ENCODE measurements around the gene TPD52L1.

The TPD52L1 gene

DNA sequence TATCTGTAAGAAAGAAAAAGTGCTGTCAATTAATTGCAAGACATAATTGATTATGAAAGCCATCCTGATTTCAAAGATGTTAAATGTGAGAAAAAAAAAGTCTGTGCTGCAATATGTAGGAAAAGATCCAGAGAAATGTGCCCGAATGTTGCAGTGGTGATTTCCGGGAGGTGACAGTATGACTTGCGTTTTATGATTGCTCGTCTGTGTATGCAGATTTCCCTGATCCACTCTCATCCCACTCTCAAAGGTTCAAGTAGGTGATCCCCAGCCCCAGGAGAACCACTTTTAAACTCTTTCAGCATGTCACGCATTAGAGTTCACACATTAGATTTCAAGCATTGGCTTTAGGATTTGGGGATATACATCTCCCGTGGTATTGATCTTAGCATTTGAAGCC is 57.8 kb downstream of the TPD52L1 start:
- TF ChIP-seq, protein P1, sequence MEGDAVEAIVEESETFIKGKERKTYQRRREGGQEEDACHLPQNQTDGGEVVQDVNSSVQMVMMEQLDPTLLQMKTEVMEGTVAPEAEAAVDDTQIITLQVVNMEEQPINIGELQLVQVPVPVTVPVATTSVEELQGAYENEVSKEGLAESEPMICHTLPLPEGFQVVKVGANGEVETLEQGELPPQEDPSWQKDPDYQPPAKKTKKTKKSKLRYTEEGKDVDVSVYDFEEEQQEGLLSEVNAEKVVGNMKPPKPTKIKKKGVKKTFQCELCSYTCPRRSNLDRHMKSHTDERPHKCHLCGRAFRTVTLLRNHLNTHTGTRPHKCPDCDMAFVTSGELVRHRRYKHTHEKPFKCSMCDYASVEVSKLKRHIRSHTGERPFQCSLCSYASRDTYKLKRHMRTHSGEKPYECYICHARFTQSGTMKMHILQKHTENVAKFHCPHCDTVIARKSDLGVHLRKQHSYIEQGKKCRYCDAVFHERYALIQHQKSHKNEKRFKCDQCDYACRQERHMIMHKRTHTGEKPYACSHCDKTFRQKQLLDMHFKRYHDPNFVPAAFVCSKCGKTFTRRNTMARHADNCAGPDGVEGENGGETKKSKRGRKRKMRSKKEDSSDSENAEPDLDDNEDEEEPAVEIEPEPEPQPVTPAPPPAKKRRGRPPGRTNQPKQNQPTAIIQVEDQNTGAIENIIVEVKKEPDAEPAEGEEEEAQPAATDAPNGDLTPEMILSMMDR (IDR thresholded peaks at IDR 0.05) = no peak

DNA sequence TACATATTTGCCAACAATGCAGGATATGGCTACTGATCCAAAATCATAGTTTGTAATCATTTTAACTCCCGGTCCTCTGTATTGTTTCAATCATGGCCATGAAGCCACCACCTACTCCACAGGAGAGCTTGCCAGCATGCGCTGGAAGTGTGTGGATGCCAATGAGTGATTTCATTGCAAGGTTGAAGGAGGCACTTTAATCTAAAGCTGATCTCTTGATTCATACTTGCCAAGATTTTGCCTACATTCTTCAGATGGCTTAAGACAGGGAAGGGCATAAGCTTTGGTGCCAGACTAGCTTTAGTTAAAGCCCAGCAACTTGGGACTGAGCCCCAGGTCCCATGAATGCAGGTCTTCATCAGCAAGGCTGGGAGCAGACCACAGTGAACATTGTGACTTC is 58.8 kb downstream of the TPD52L1 start:
- TF ChIP-seq, protein P1 (IDR thresholded peaks at IDR 0.05) = no peak

DNA sequence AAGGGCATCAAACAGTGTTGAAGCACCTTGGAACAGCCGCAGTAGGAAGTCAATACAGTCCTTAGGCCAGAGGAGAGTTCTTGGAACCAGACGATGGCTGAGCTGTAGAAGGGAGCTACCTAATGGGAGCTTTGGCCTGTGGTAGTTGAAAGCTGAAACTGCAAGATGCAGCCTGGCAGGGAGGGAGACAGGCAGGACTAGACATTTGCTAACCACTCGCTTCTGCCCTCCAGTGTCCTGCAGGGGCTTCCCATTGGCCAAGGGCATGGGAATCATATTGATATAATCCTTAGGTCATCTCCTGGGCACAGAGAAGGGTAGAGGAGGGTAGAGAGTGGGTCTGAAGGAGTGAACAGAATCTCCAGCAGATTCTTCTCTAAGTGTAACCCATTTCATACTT is 60.4 kb downstream of the TPD52L1 start:
- TF ChIP-seq, protein P1 (IDR thresholded peaks at IDR 0.05) = no peak

DNA sequence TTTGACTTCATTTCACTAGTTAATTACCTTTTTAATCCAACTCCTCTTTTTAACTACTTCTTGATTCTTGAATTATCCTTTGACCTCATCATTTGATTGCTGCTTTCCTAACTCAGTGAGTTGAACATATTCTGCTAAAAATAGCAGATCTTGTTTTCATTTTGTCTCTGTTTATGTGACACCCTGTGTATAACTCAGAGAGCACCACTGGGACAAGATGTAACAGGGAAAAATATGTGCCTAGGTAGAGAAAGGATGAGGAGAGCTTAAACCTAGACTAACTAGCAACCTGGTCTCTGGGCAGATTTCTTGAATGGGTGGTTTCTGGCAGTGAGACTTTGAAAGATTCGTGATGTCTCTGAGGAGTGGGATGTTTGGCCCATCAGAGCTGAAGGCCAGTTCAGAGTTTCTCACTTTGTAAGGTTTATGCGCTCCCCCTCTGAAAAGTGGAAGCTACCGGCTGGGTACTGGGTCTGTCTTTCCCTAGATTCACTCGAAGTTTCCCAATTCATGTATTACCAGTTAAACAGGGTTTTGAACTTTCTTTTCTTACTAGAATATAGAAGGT is 61.8 kb downstream of the TPD52L1 start:
- TF ChIP-seq, protein P1 (IDR thresholded peaks at IDR 0.05) = no peak

DNA sequence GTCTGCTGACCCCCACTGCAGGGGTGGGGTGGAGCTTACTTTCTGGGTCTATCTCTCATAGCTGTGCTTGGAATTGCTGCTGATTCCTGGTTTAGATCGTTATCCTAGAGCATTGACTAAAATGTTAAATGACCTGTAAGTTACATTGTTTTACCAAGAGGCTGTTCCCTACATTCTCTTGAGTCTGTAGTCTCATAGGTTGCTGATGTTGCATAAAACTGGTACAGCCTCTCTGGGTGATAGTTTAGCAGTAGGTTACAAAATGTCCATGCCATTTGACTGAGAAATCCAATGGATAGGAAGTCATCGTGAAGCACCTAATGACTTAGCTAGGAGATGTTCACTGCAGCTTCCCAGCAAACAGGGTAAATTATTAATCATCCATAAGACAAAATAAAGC is 62.4 kb downstream of the TPD52L1 start:
- TF ChIP-seq, protein P1 (IDR thresholded peaks at IDR 0.05) = no peak

DNA sequence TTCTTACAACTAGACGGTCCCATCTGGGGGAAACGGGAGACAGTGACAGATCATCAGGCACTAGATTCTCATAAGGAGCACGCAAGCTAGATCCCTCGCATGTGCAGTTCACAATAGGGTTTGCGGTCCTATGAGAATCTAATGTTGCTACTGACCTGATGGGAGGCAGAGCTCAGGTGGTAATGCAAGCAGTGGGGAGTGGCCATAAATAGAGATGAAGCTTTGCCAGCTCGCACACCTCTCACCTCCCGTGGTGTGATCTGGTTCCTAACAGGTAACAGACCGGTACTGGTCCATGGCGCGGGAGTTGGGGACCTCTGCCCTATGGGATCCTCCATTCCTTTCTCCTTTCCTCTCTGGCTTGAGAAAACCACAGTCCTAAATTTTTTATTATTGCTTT is 63.8 kb downstream of the TPD52L1 start:
- TF ChIP-seq, protein P1 (IDR thresholded peaks at IDR 0.05) = no peak

DNA sequence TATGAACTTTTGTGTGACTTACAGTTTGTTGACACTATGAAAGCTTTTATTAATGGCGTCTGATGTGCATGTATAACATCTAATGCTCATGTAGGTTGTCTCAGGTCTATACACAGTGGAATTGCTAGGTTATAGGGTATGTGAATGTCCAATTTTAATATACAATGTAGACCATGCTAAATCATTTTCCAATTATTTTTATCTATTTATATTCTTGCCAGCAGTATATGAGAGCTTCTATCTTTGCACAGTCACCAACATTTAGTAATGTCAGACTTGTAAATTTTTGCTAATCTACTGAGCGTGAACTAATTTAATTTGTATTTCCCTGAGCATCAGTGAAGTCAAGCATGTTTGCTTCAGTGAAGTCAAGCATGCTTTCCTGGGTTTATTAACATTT is 64.4 kb downstream of the TPD52L1 start:
- TF ChIP-seq, protein P1 (IDR thresholded peaks at IDR 0.05) = no peak

DNA sequence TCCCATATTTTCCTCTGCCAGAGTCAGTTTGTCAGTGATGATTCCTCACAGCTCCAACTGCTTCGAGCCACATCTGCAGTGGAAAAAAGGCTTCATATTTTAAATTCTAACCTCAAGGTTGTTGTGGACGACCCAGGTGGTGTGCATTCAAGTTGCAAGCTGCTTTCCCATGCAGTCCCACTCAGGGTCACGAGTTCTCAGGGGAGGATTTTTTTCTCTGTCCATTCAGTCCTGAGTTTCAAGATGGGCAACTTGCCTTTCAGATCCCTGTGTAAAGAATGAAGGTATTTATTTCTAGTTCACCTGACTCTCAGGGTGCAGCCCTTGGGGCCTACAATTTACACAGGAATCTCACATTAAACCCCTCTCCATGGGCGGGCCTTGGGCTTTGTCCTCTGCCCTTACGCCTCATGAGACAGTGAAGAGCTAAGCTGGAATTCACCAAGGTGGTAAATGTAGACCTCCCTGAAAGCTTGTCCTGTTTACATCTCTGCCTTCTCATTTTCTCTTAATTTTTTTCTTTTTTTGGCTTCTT is 65.9 kb downstream of the TPD52L1 start:
- TF ChIP-seq, protein P1 (IDR thresholded peaks at IDR 0.05) = no peak
